CD4-positive, alpha-beta T cell (primary cell): ENCODE measurements around the gene INTU. TPM values are rescaled to one million over a fixed set of nuclear protein-coding genes. Genes with fewer than 3 reads are reported as not detected.

Source experiments
- ATAC-seq: fragments of 200-7000 bp; cut with Tn5 transposase; one replicate; pipeline ENCODE4 v1.10.0; 2022; ENCODE audit warnings: mild to moderate bottlenecking; ENCODE audit not compliant: poor library complexity
- CTCF ChIA-PET: fragments of 350-600 bp; sonication (Branson Sonifier 250); formaldehyde crosslinking; loops from one replicate; lab custom pipeline; 2021; ENCODE audit warnings: antibody characterized with exemption, inconsistent platforms; lab: Charles Lee
- POLR2A ChIA-PET: fragments of 350-600 bp; sonication (Branson Sonifier 250); formaldehyde crosslinking; loops from one replicate; lab custom pipeline; 2021; ENCODE audit warnings: antibody characterized with exemption, inconsistent platforms; lab: Charles Lee
- DNase-seq, 14 experiments: peaks; one replicate each; pipeline ENCODE4 v3.0.0-alpha.2; 2013 to 2020; ENCODE audit warnings: mixed read lengths in 2 of 14
- H3K27ac ChIP-seq, 2 donors: one replicate each; pipeline versions ENCODE4 v1.5.1 to v1.7.0; 2013; ENCODE audit warnings: low read length in 2 of 2, low read depth in 1 of 2, mild to moderate bottlenecking in 1 of 2
- H3K27me3 ChIP-seq, 2 experiments: 1 replicate in 1 of 2; 2 replicates in 1 of 2; pipeline versions ENCODE4 v1.6.1 to v1.7.0; 2013; ENCODE audit warnings: low read length in 2 of 2, control low read depth in 1 of 2, mild to moderate bottlenecking in 1 of 2, moderate library complexity in 1 of 2; ENCODE audit not compliant: insufficient read depth in 2 of 2, control insufficient read depth in 1 of 2
- H3K36me3 ChIP-seq: one replicate; pipeline ENCODE4 v1.6.1; 2013; ENCODE audit warnings: low read length, control low read depth; ENCODE audit not compliant: insufficient read depth
- H3K4me1 ChIP-seq: one replicate; pipeline ENCODE4 v1.6.1; 2013; ENCODE audit warnings: low read length, control low read depth; ENCODE audit not compliant: insufficient read depth
- H3K4me3 ChIP-seq: one replicate; pipeline ENCODE4 v1.5.1; 2013; ENCODE audit warnings: mild to moderate bottlenecking, low read length, moderate library complexity
- H3K9me3 ChIP-seq, 2 experiments: 1 replicate in 1 of 2; 2 replicates in 1 of 2; pipeline versions ENCODE4 v1.6.1 to v1.7.0; 2013; ENCODE audit warnings: low read length in 2 of 2, mild to moderate bottlenecking in 2 of 2, control low read depth in 1 of 2, moderate library complexity in 1 of 2; ENCODE audit not compliant: control insufficient read depth in 1 of 2, insufficient read depth in 1 of 2
- H3K27ac Mint-ChIP-seq: one replicate; pipeline ENCODE4 v1.8.0; 2020; ENCODE audit warnings: mixed read lengths
- H3K27me3 Mint-ChIP-seq: one replicate; pipeline ENCODE4 v1.8.0; 2021; ENCODE audit warnings: mixed read lengths
- H3K36me3 Mint-ChIP-seq: one replicate; pipeline ENCODE4 v1.8.0; 2021; ENCODE audit warnings: low read depth, mixed read lengths
- H3K4me1 Mint-ChIP-seq: one replicate; pipeline ENCODE4 v1.8.0; 2021; ENCODE audit warnings: low read depth, mixed read lengths
- H3K4me3 Mint-ChIP-seq: one replicate; pipeline ENCODE4 v1.8.0; 2020; ENCODE audit warnings: mild to moderate bottlenecking, mixed read lengths
- H3K9me3 Mint-ChIP-seq: one replicate; pipeline ENCODE4 v1.8.0; 2020; ENCODE audit warnings: mixed read lengths
- CTCF ChIP-seq: fragments of 200-600 bp; IDR thresholded peaks from one replicate; pipeline ENCODE4 v1.8.0; 2022; ENCODE audit warnings: antibody characterized with exemption, mild to moderate bottlenecking
- intact Hi-C, 2 experiments: fragments of 100-400 bp; cut with DNase I in 1 of 2; cut with micrococcal nuclease in 1 of 2; formaldehyde crosslinking; loops; one replicate each; pipeline versions ENCODE4 v1.15.1 to v1.9.0; 2023 to 2025; cut with DNase I, micrococcal nuclease
- total RNA-seq, 174 experiments: library from RNA in 2 of 174; stranded (reverse) in 2 of 174; gene quantifications; one replicate each; pipeline ENCODE4 v1.2.3 and lab custom pipeline; 2021 to 2026

Gene INTU
- total RNA-seq, 2 experiments from 2014 or later: not detected

- no peaks in the 10 kb centered on the region for H3K9me3 ChIP-seq
- Mint-ChIP-seq H3K4me1 (no peaks in the 10 kb centered on the region), H3K27ac (no peak overlapping the region), H3K9me3 (no peaks in the 10 kb centered on the region), H3K4me3 (no peak overlapping the region), H3K36me3 (no peaks in the 10 kb centered on the region), H3K27me3 (no peaks in the 10 kb centered on the region)
- no peaks in the 10 kb centered on the region for H3K27me3 ChIP-seq
- no peak for ATAC-seq
- CTCF ChIA-PET: no interaction called here
- POLR2A ChIA-PET: no interaction called here
- intact Hi-C loops: no loop called here
- DNase-seq: no peak
- H3K36me3 ChIP-seq: no peaks in the 10 kb centered on the region
- H3K4me3 ChIP-seq: no peak overlapping the region
- H3K27ac ChIP-seq: no peak overlapping the region
- no peaks in the 10 kb centered on the region for H3K4me1 ChIP-seq
- no peak for TF ChIP-seq CTCF
Measured at GRCh38 chr4:127685292-127685691, 52.5 kb downstream of the INTU start.

DNA sequence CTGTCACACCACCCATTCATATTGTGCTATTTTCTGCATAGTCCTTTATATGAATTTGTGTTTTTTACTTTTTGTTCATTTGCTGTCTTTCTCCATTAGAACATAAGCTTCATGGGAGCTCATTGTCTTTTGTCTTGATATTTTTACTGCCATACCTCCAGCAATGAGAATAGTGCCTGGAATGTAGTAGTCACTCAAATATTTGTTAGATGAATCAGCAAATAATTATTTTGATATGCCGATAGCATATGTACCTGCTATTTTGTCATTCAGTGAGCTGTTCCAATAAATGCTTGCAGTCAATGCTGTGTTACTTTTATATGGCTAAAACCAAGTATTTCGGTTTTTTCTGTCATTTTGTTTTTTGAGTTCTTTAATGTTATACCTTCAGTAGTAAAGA, 53.9 kb downstream of the INTU start:
- Mint-ChIP-seq H3K27me3 (no peaks in the 10 kb centered on the region), H3K36me3 (no peaks in the 10 kb centered on the region), H3K4me3 (no peak overlapping the region), H3K27ac (no peak overlapping the region), H3K9me3 (no peaks in the 10 kb centered on the region), H3K4me1 (no peaks in the 10 kb centered on the region)
- H3K4me3 ChIP-seq: no peak overlapping the region
- ChIA-PET POLR2A (no interaction called here), CTCF (no interaction called here)
- no peaks in the 10 kb centered on the region for H3K4me1 ChIP-seq
- H3K27me3 ChIP-seq: no peaks in the 10 kb centered on the region
- no peaks in the 10 kb centered on the region for H3K36me3 ChIP-seq
- intact Hi-C loops: no loop called here
- DNase-seq: no peak
- TF ChIP-seq CTCF: no peak
- no peaks in the 10 kb centered on the region for H3K9me3 ChIP-seq
- H3K27ac ChIP-seq: no peak overlapping the region
- ATAC-seq: no peak

GRCh38 chr4:127687580-127687979, 54.8 kb downstream of the INTU start:
- intact Hi-C loops: no loop called here
- Mint-ChIP-seq H3K4me3 (no peak overlapping the region), H3K4me1 (no peaks in the 10 kb centered on the region), H3K27me3 (no peaks in the 10 kb centered on the region), H3K9me3 (no peaks in the 10 kb centered on the region), H3K36me3 (no peaks in the 10 kb centered on the region), H3K27ac (no peak overlapping the region)
- H3K9me3 ChIP-seq: no peaks in the 10 kb centered on the region
- no peaks in the 10 kb centered on the region for H3K27me3 ChIP-seq
- DNase-seq (no peak), ATAC-seq (no peak)
- no peak overlapping the region for H3K27ac ChIP-seq
- no peaks in the 10 kb centered on the region for H3K4me1 ChIP-seq
- no peak overlapping the region for H3K4me3 ChIP-seq
- TF ChIP-seq CTCF: no peak
- no peaks in the 10 kb centered on the region for H3K36me3 ChIP-seq
- ChIA-PET CTCF (no interaction called here), POLR2A (no interaction called here)
